Hepatocyte (in vitro differentiated cells): Measurements from ENCODE around the gene DNAH12. TPM values are rescaled to one million over a fixed set of nuclear protein-coding genes. Genes with fewer than 3 reads are reported as not detected.
"Not testable (repeated sequence)": the region's sequence is repeated elsewhere in the genome, so short reads cannot be mapped to it uniquely, and the experiment has no call there.

Experiments used
- DNase-seq: peaks from one replicate; pipeline ENCODE4 v3.0.0-alpha.2; 2016; ENCODE audit warnings: low spot score
- H2AFZ ChIP-seq: fragments of 200-600 bp; sonication (generic); 2 replicates; pipeline ENCODE4 v1.6.0; 2016; ENCODE audit warnings: antibody characterized with exemption, mild to moderate bottlenecking
- H3K27ac ChIP-seq: fragments of 200-600 bp; sonication (generic); 2 replicates; pipeline ENCODE4 v1.5.1; 2016; ENCODE audit warnings: mild to moderate bottlenecking
- H3K27me3 ChIP-seq: fragments of 200-600 bp; sonication (generic); 2 replicates; pipeline ENCODE4 v1.6.1; 2016
- H3K36me3 ChIP-seq: fragments of 200-600 bp; sonication (generic); replicated peaks from 2 replicates; pipeline ENCODE4 v1.5.1; 2016; ENCODE audit warnings: low read depth; ENCODE audit not compliant: insufficient read depth
- H3K4me1 ChIP-seq: fragments of 200-600 bp; sonication (generic); 2 replicates; pipeline ENCODE4 v1.5.1; 2016; ENCODE audit warnings: mild to moderate bottlenecking, moderate library complexity; ENCODE audit not compliant: insufficient read depth
- H3K4me2 ChIP-seq: fragments of 200-600 bp; sonication (generic); 2 replicates; pipeline ENCODE4 v1.6.0; 2016
- H3K4me3 ChIP-seq: fragments of 200-600 bp; sonication (generic); 2 replicates; pipeline ENCODE4 v1.5.1; 2016; ENCODE audit warnings: mild to moderate bottlenecking
- H3K79me2 ChIP-seq: fragments of 200-600 bp; sonication (generic); 2 replicates; pipeline ENCODE4 v1.6.0; 2017; ENCODE audit warnings: mild to moderate bottlenecking
- H3K9me2 ChIP-seq: fragments of 200-600 bp; sonication (generic); replicated peaks from 2 replicates; pipeline ENCODE4 v1.6.0; 2017; ENCODE audit warnings: mild to moderate bottlenecking; ENCODE audit not compliant: insufficient read depth
- H3K9me3 ChIP-seq: fragments of 200-600 bp; sonication (generic); 2 replicates; pipeline ENCODE4 v1.5.1; 2016; ENCODE audit warnings: low read depth, mild to moderate bottlenecking
- H4K20me1 ChIP-seq: fragments of 200-600 bp; sonication (generic); 2 replicates; pipeline ENCODE4 v1.6.0; 2016; ENCODE audit warnings: mild to moderate bottlenecking; ENCODE audit not compliant: insufficient read depth, poor library complexity, severe bottlenecking
- CTCF ChIP-seq: fragments of 200-600 bp; sonication (generic); IDR thresholded peaks from 2 replicates; pipeline ENCODE4 v1.5.1; 2016; ENCODE audit warnings: antibody characterized with exemption, mild to moderate bottlenecking; ENCODE audit not compliant: poor library complexity
- EZH2 ChIP-seq: fragments of 200-600 bp; sonication (generic); IDR thresholded peaks from 2 replicates; pipeline ENCODE4 v1.6.1; 2016; ENCODE audit warnings: antibody characterized with exemption, mild to moderate bottlenecking, borderline replicate concordance
- EZH2phosphoT487 ChIP-seq: fragments of 200-600 bp; sonication (generic); IDR thresholded peaks from one replicate; pipeline ENCODE4 v1.6.1; 2018; ENCODE audit warnings: antibody characterized with exemption, mild to moderate bottlenecking, low read depth, moderate library complexity; ENCODE audit not compliant: unreplicated experiment, severe bottlenecking
- WGBS: methylation state at CpG from one replicate; pipeline ENCODE4 v1.1.6; 2016; ENCODE audit warnings: low lambda C conversion rate; ENCODE audit errors: missing lambda C conversion rate; 5-methylcytosine and 5-hydroxymethylcytosine counted together
- polyA plus RNA-seq: library from polyadenylated mRNA; unstranded; fragments of >200 nt; fragmentation: Nextera tagmentation; extraction: Ambion mirVana; gene quantifications from 2 replicates; pipeline ENCODE4 v1.2.1, GENCODE V29; 2016
- total RNA-seq: library from RNA; depleted of rRNA; stranded (reverse); fragments of >200 nt; gene quantifications from 2 replicates; pipeline ENCODE4 v1.2.3, GENCODE V29; 2014

DNAH12 gene
- total and polyA plus RNA-seq, 2 experiments from 2014 or later = 0.06 to 1.5 TPM

GRCh38 chr3:57446318-57446841 lies 97.8 kb downstream of the DNAH12 start:
- H4K20me1 ChIP-seq = no peaks in the 10 kb centered on the region
- peak; percentile 25 for DNase-seq
- H3K4me3 ChIP-seq = no peak overlapping the region
- H3K27me3 ChIP-seq = no peaks in the 10 kb centered on the region
- peaks cover 9% of the 10 kb centered on the region for H3K4me1 ChIP-seq
- no peaks in the 10 kb centered on the region for H3K79me2 ChIP-seq
- H3K4me2 ChIP-seq = peak overlapping the region; percentile 63
- TF ChIP-seq CTCF (no peak), EZH2phosphoT487 (no peak), EZH2 (no peak)
- no peaks in the 10 kb centered on the region for H3K9me2 ChIP-seq
- no peak overlapping the region for H2AFZ ChIP-seq
- no peaks in the 10 kb centered on the region for H3K36me3 ChIP-seq
- WGBS = 71% methylated on average over 1 of the region's 1 CpG
- peak overlapping the region; percentile 38 for H3K27ac ChIP-seq
- H3K9me3 ChIP-seq = no peaks in the 10 kb centered on the region

GRCh38 chr3:57444469-57444868 lies 99.7 kb downstream of the DNAH12 start:
- no peaks in the 10 kb centered on the region for H3K36me3 ChIP-seq
- no peaks in the 10 kb centered on the region for H3K79me2 ChIP-seq
- H4K20me1 ChIP-seq = no peaks in the 10 kb centered on the region
- no peaks in the 10 kb centered on the region for H3K9me3 ChIP-seq
- no peaks in the 10 kb centered on the region for H3K27me3 ChIP-seq
- H3K9me2 ChIP-seq = no peaks in the 10 kb centered on the region
- no peak overlapping the region for H3K4me3 ChIP-seq
- no peak overlapping the region for H3K4me2 ChIP-seq
- no peak overlapping the region for H3K27ac ChIP-seq
- TF ChIP-seq CTCF (no peak), EZH2phosphoT487 (no peak), EZH2 (no peak)
- H3K4me1 ChIP-seq = peaks cover 4% of the 10 kb centered on the region
- WGBS = 95% methylated on average over 5 of the region's 5 CpGs
- no peak for DNase-seq
- no peak overlapping the region for H2AFZ ChIP-seq

DNA sequence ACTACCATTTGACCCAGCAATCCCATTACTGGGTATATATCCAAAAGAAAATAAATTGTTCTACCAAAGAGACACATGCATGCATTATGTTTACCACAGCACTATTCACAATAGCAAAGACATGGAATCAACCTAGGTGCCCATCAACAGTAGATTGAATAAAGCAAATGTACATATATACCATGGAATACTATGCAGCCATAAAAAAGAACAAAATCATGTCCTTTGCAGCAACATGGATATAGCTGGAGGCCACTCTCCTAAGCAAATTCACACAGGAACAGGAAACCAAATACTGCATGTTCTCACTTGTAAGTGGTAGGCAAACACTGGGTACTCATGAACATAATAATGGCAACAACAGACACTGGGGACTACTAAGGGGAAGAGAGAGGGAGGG lies 104.0 kb downstream of the DNAH12 start:
- not testable (repeated sequence) for H3K79me2 ChIP-seq, H2AFZ ChIP-seq, H3K4me2 ChIP-seq, H3K27me3 ChIP-seq, DNase-seq, H4K20me1 ChIP-seq, H3K9me2 ChIP-seq, H3K36me3 ChIP-seq, H3K4me3 ChIP-seq, H3K27ac ChIP-seq, H3K4me1 ChIP-seq, H3K9me3 ChIP-seq

GRCh38 chr3:57438460-57438859 lies 105.7 kb downstream of the DNAH12 start:
- 88% methylated on average over 7 of the region's 7 CpGs for WGBS
- H2AFZ ChIP-seq, H3K9me2 ChIP-seq, H3K4me1 ChIP-seq, H4K20me1 ChIP-seq, H3K27me3 ChIP-seq, H3K79me2 ChIP-seq, DNase-seq, H3K4me3 ChIP-seq, H3K36me3 ChIP-seq, H3K4me2 ChIP-seq, H3K27ac ChIP-seq, H3K9me3 ChIP-seq: not testable (repeated sequence)
